DMS 273 (cell line): ENCODE measurements around the gene TUB.

ENCODE experiments used
- DNase-seq: peaks from one replicate; lab custom pipeline; 2025; ENCODE audit not compliant: unreplicated experiment; lab: John Stamatoyannopoulos, UW

The TUB gene

GRCh38 chr11:8067929-8068575 is 13.0 kb upstream of the TUB start:
- DNase-seq: no peak

- peak; percentile 38 for DNase-seq
Observed at GRCh38 chr11:8068605-8069221, 12.3 kb upstream of the TUB start.

GRCh38 chr11:8069771-8070170 is 11.2 kb upstream of the TUB start:
- DNase-seq: no peak

GRCh38 chr11:8070417-8071115 is 10.4 kb upstream of the TUB start:
- peak; percentile 56 for DNase-seq

GRCh38 chr11:8071616-8072581 is 9.1 kb upstream of the TUB start:
- DNase-seq: no peak

GRCh38 chr11:8075119-8075726 is 5.8 kb upstream of the TUB start:
- no peak for DNase-seq

- DNase-seq: no peak
Observed at GRCh38 chr11:8079111-8079675, 1.8 kb upstream of the TUB start.

GRCh38 chr11:8080069-8080670 is 841 bp upstream of the TUB start:
- no peak for DNase-seq

- peak; percentile 43 for DNase-seq
Observed at GRCh38 chr11:8081591-8082250, 710 bp downstream of the TUB start.

GRCh38 chr11:8082391-8083087 is 1.5 kb downstream of the TUB start:
- peak; percentile 75 for DNase-seq

- DNase-seq: peak; percentile 26
Observed at GRCh38 chr11:8083088-8083395, 2.0 kb downstream of the TUB start.

- peak; percentile 61 for DNase-seq
Observed at GRCh38 chr11:8083871-8084281, 2.9 kb downstream of the TUB start.

GRCh38 chr11:8084352-8084751 is 3.3 kb downstream of the TUB start:
- DNase-seq: no peak

- no peak for DNase-seq
Observed at GRCh38 chr11:8085011-8085645, 4.1 kb downstream of the TUB start.

- DNase-seq: peak; percentile 69
Observed at GRCh38 chr11:8086001-8086479, 5.0 kb downstream of the TUB start.

- DNase-seq: no peak
Observed at GRCh38 chr11:8086571-8086970, 5.6 kb downstream of the TUB start.

GRCh38 chr11:8087185-8087584 is 6.2 kb downstream of the TUB start:
- DNase-seq: no peak

GRCh38 chr11:8087756-8088155 is 6.7 kb downstream of the TUB start:
- DNase-seq: no peak
